H1 (cell line): ENCODE data around the gene QRICH2. TPM values are rescaled to one million over a fixed set of nuclear protein-coding genes. Genes with fewer than 3 reads are reported as not detected.

ENCODE experiments used
- CTCF ChIA-PET: fragments of 300-600 bp; sonication (Branson Sonifier 250); formaldehyde crosslinking; loops from one replicate; lab custom pipeline; 2021; ENCODE audit not compliant: partially characterized antibody; lab: Charles Lee
- POLR2A ChIA-PET: fragments of 300-600 bp; sonication (Branson Sonifier 250); formaldehyde crosslinking; loops from one replicate; lab custom pipeline; 2021; ENCODE audit warnings: inconsistent platforms; ENCODE audit not compliant: partially characterized antibody; lab: Charles Lee
- DNase-seq, 2 experiments: peaks; one replicate each; pipeline versions ENCODE4 v3.0.0 to v3.0.0-alpha.2; 2010 to 2022; ENCODE audit warnings: low spot score in 2 of 2, low read depth in 1 of 2, mixed read lengths in 1 of 2
- FAIRE-seq: peaks from 2 replicates; lab custom pipeline; 2011; peaks lifted over from hg19 to GRCh38; lab: Jason Lieb, UNC
- H2AFZ ChIP-seq: 2 replicates; pipeline ENCODE4 v1.8.1; 2012; ENCODE audit warnings: low read length, inconsistent platforms
- H2AK5ac ChIP-seq: 2 replicates; pipeline ENCODE4 v1.6.1; 2013; ENCODE audit warnings: low read depth, low read length
- H2BK120ac ChIP-seq: replicated peaks from 2 replicates; pipeline ENCODE3; 2013; ENCODE audit warnings: low read depth, low read length, inconsistent platforms
- H2BK12ac ChIP-seq: 2 replicates; pipeline ENCODE4 v1.6.1; 2013; ENCODE audit warnings: low read depth, low read length
- H2BK15ac ChIP-seq: 2 replicates; pipeline ENCODE4 v1.6.1; 2013; ENCODE audit warnings: low read length
- H2BK20ac ChIP-seq: 2 replicates; pipeline ENCODE4 v1.6.1; 2013; ENCODE audit warnings: low read length
- H2BK5ac ChIP-seq: 2 replicates; pipeline ENCODE4 v1.6.1; 2013; ENCODE audit warnings: low read depth, low read length
- H3K14ac ChIP-seq: 2 replicates; pipeline ENCODE4 v1.6.1; 2013; ENCODE audit warnings: inconsistent platforms; ENCODE audit not compliant: insufficient read length
- H3K18ac ChIP-seq: 2 replicates; pipeline ENCODE4 v1.6.1; 2013; ENCODE audit warnings: low read length; ENCODE audit errors: extremely low read depth
- H3K23ac ChIP-seq: 2 replicates; pipeline ENCODE4 v1.6.1; 2013; ENCODE audit warnings: inconsistent platforms; ENCODE audit not compliant: insufficient read length
- H3K23me2 ChIP-seq: 2 replicates; pipeline ENCODE4 v1.6.1; 2013; ENCODE audit warnings: low read depth, low read length
- H3K27ac ChIP-seq: 2 replicates; pipeline ENCODE4 v1.6.1; 2011; ENCODE audit warnings: low read depth, low read length, inconsistent platforms
- H3K27me3 ChIP-seq, 4 experiments: replicated peaks in 1 of 4; 1 replicate in 1 of 4; 2 replicates in 3 of 4; pipeline versions ENCODE4 v1.6.1 to v1.8.1; 2011 to 2013; ENCODE audit warnings: low read length in 3 of 4, mild to moderate bottlenecking in 3 of 4, inconsistent platforms in 2 of 4, mixed read lengths in 2 of 4, moderate library complexity in 1 of 4; ENCODE audit not compliant: control insufficient read depth in 3 of 4, insufficient read depth in 3 of 4; ENCODE audit errors: extremely low read depth in 1 of 4
- H3K36me3 ChIP-seq, 4 experiments: 2 replicates each; pipeline versions ENCODE4 v1.6.1 to v1.8.1; 2011 to 2013; ENCODE audit warnings: mild to moderate bottlenecking in 4 of 4, low read length in 3 of 4, moderate library complexity in 2 of 4, control low read depth in 1 of 4, inconsistent platforms in 1 of 4; ENCODE audit not compliant: insufficient read depth in 4 of 4, control insufficient read depth in 2 of 4
- H3K4ac ChIP-seq: replicated peaks from 2 replicates; pipeline ENCODE3; 2013; ENCODE audit warnings: low read length, low read depth, mixed read lengths, inconsistent platforms; ENCODE audit not compliant: insufficient read length
- H3K4me1 ChIP-seq, 4 experiments: replicated peaks in 1 of 4; 1 replicate in 1 of 4; 2 replicates in 3 of 4; pipeline versions ENCODE4 v1.6.1 to v1.8.1; 2011 to 2013; ENCODE audit warnings: low read length in 3 of 4, inconsistent platforms in 2 of 4, mixed read lengths in 1 of 4; ENCODE audit not compliant: insufficient read depth in 4 of 4, control insufficient read depth in 3 of 4
- H3K4me2 ChIP-seq, 2 experiments: 2 replicates each; pipeline versions ENCODE4 v1.6.1 to v1.8.1; 2011 to 2013; ENCODE audit warnings: low read depth in 2 of 2, low read length in 2 of 2, control low read depth in 1 of 2, inconsistent platforms in 1 of 2, mild to moderate bottlenecking in 1 of 2; ENCODE audit not compliant: insufficient read depth in 1 of 2
- H3K4me3 ChIP-seq, 4 experiments: fragments of 200-600, 300-600 bp in 1 of 4; sonication (generic), shearing (Covaris generic), sonication (Bioruptor Twin) in 1 of 4; 2 replicates each; pipeline versions ENCODE4 v1.5.1 to v1.8.1; 2011 to 2016; ENCODE audit warnings: low read length in 4 of 4, low read depth in 3 of 4, control low read depth in 2 of 4, inconsistent platforms in 2 of 4, mild to moderate bottlenecking in 2 of 4, mixed read lengths in 1 of 4, moderate library complexity in 1 of 4; ENCODE audit not compliant: insufficient read depth in 2 of 4; ENCODE audit errors: extremely low read depth in 1 of 4
- H3K56ac ChIP-seq: replicated peaks from 2 replicates; pipeline ENCODE3; 2013; ENCODE audit warnings: low read depth, mild to moderate bottlenecking, mixed read lengths, low read length, inconsistent platforms; ENCODE audit not compliant: insufficient read length
- H3K79me1 ChIP-seq: 2 replicates; pipeline ENCODE4 v1.6.1; 2013; ENCODE audit warnings: low read depth, low read length, control low read depth
- H3K79me2 ChIP-seq, 2 experiments: 2 replicates each; pipeline versions ENCODE4 v1.6.1 to v1.8.1; 2012 to 2013; ENCODE audit warnings: low read length in 2 of 2, mild to moderate bottlenecking in 2 of 2, inconsistent platforms in 1 of 2; ENCODE audit not compliant: insufficient read depth in 2 of 2, control insufficient read depth in 1 of 2
- H3K9ac ChIP-seq, 4 experiments: replicated peaks in 1 of 4; 1 replicate in 1 of 4; 2 replicates in 3 of 4; pipeline versions ENCODE4 v1.6.1 to v1.8.1; 2011 to 2013; ENCODE audit warnings: low read depth in 3 of 4, low read length in 3 of 4, control low read depth in 2 of 4, mild to moderate bottlenecking in 2 of 4, moderate library complexity in 2 of 4, inconsistent platforms in 1 of 4; ENCODE audit errors: extremely low read depth in 1 of 4
- H3K9me3 ChIP-seq, 2 experiments: 2 replicates each; pipeline versions ENCODE4 v1.6.1 to v1.8.1; 2012 to 2013; ENCODE audit warnings: mild to moderate bottlenecking in 2 of 2, moderate library complexity in 2 of 2, control low read depth in 1 of 2, inconsistent platforms in 1 of 2, low read depth in 1 of 2, low read length in 1 of 2, mixed read lengths in 1 of 2; ENCODE audit not compliant: insufficient read depth in 2 of 2
- H4K20me1 ChIP-seq, 2 experiments: replicated peaks in 1 of 2; 2 replicates each; pipeline versions ENCODE3 to v1.8.1; 2011 to 2013; ENCODE audit warnings: inconsistent platforms in 2 of 2, low read length in 2 of 2, mild to moderate bottlenecking in 1 of 2; ENCODE audit not compliant: insufficient read depth in 2 of 2, control insufficient read depth in 1 of 2
- H4K5ac ChIP-seq: 2 replicates; pipeline ENCODE4 v1.6.1; 2013; ENCODE audit warnings: low read length, low read depth, mixed read lengths, inconsistent platforms; ENCODE audit not compliant: insufficient read length
- H4K8ac ChIP-seq: 2 replicates; pipeline ENCODE4 v1.8.0; 2013; ENCODE audit warnings: mild to moderate bottlenecking, moderate library complexity, low read length, inconsistent platforms; ENCODE audit not compliant: insufficient read depth; ENCODE audit errors: extremely low read depth
- H4K91ac ChIP-seq: replicated peaks from 2 replicates; pipeline ENCODE3; 2013; ENCODE audit warnings: low read length, mixed read lengths, inconsistent platforms; ENCODE audit not compliant: insufficient read length
- BACH1 ChIP-seq: IDR thresholded peaks from 2 replicates; pipeline ENCODE4 v1.6.1; 2012; ENCODE audit warnings: low read length, improper control_type of control experiment
- BCL11A ChIP-seq, 2 experiments: IDR thresholded peaks; one replicate each; pipeline ENCODE4 v1.6.1; 2011; ENCODE audit warnings: low read depth in 2 of 2, low read length in 2 of 2, mild to moderate bottlenecking in 2 of 2
- EGR1 ChIP-seq: IDR thresholded peaks from 2 replicates; pipeline ENCODE4 v1.6.1; 2011; ENCODE audit warnings: low read depth, low read length, borderline replicate concordance
- RAD21 ChIP-seq, 2 experiments: IDR thresholded peaks in 1 of 2; conservative IDR thresholded peaks in 1 of 2; 2 replicates each; pipeline ENCODE4 v1.6.1; 2011; ENCODE audit warnings: low read depth in 2 of 2, low read length in 2 of 2, improper control_type of control experiment in 1 of 2, inconsistent platforms in 1 of 2, mild to moderate bottlenecking in 1 of 2, moderate library complexity in 1 of 2
- ZNF274 ChIP-seq: IDR thresholded peaks from 2 replicates; pipeline ENCODE4 v1.7.0; 2012; ENCODE audit warnings: low read length, borderline replicate concordance; ENCODE audit errors: extremely low read depth
- WGBS, 2 experiments: shearing (Covaris generic) in 1 of 2; methylation state at CpG; one replicate each; pipeline versions ENCODE4 v1.1.6 to v1.1.7; 2013 to 2015; ENCODE audit warnings: low lambda C conversion rate in 2 of 2, mixed read lengths in 2 of 2, inconsistent platforms in 1 of 2, low coverage in 1 of 2, missing lambda C conversion rate in 1 of 2; ENCODE audit not compliant: insufficient replicate concordance in 2 of 2, insufficient coverage in 1 of 2, insufficient read length in 1 of 2; ENCODE audit errors: extremely low coverage in 1 of 2, missing lambda C conversion rate in 1 of 2; 5-methylcytosine and 5-hydroxymethylcytosine counted together
- polyA plus RNA-seq, 7 experiments: library from polyadenylated mRNA; depleted of rRNA in 3 of 7; stranded (reverse) in 5 of 7; unstranded in 2 of 7; fragments of >200 nt in 5 of 7; fragments of 200-250 nt in 2 of 7; gene quantifications; 1 replicate in 5 of 7; 2 replicates in 1 of 7; 4 replicates in 1 of 7; pipeline versions ENCODE4 v1.2.1 to v1.2.3, GENCODE V29; 2011 to 2013; ENCODE audit warnings: missing spikeins in 2 of 7, mixed read lengths in 2 of 7
- total RNA-seq: library from RNA; stranded (reverse); fragmentation: NEBNext Ultra II Directional; extraction: Animal tissue kit (Norgen Biotek cat#: 25700); gene quantifications from 2 replicates; pipeline ENCODE4 v1.2.1, GENCODE V29; 2021

Gene QRICH2
- total and polyA plus RNA-seq, 2 of the 8 experiments (the other 6 are each of a cell fraction or from before 2014, with no cell fraction given), result 2.8 to 3.8 TPM

DNA sequence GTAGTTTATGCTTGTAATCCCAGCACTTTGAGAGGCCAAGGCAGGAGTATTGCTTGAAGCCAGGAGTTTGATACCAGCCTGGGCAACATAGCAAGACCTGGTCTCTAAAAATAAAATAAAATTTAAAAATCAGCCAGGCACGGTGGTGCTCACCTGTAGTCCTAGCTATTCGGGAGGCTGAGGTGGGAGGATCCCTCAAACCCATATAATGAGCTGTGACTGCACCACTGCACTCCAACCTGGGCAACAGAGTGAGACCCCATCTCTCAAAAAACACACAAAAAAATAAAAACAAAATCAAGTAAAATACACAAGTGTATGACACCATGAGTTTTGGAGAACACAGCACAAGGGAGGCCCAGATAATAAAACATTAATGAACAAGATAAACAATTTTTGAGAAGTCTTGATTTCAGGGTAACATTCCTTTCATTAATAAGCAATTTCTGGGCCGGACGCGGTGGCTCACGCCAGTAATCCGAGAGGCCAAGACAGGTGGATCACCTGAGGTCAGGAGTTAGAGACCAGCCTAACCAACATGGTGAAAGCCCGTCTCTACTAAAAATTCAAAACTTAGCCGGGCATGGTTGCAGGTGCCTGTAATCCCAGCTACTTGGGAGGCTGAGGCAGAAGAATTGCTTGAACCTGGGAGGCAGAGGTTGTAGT is 27.8 kb upstream of the QRICH2 start:
- Histone ChIP-seq H3K23me2 (no peaks in the 10 kb centered on the region), H3K4ac (no peak overlapping the region), H3K27ac (no peak overlapping the region), H2BK12ac (no peak overlapping the region), H2BK5ac (no peak overlapping the region), H4K5ac (no peak overlapping the region), H3K14ac (no peak overlapping the region), H2AFZ (no peak overlapping the region), H3K9me3 (no peaks in the 10 kb centered on the region), H4K91ac (no peak overlapping the region), H2BK120ac (no peak overlapping the region), H3K79me1 (peaks cover 4% of the 10 kb centered on the region; the same call in 1 of the 2 replicates), H3K23ac (no peak overlapping the region), H3K36me3 (peaks cover 0 to 6% (median 0%) of the 10 kb centered on the region in 4 experiments; a peak in 1 of 8 replicates), H2BK15ac (no peak overlapping the region), H3K79me2 (no peaks in the 10 kb centered on the region; a peak in 1 of 4 replicates), H2AK5ac (no peak overlapping the region), H3K4me1 (no peaks in the 10 kb centered on the region), H3K9ac (no peak overlapping the region), H3K4me3 (no peak overlapping the region), H4K8ac (no peak overlapping the region), H3K56ac (no peak overlapping the region)
- CTCF ChIA-PET, result interaction anchor here (0.5 to 6.3 kb wide), 4 partner anchors 28 to 168 kb away, joined by 3 to 32 read pairs (median 4); partner anchors contain the start of gene QRICH2
- DNase-seq, result no peak
- TF ChIP-seq EGR1 (no peak), RAD21 (IDR thresholded peaks at IDR 0.05 in 1 of 2, conservative IDR thresholded peaks at IDR 0.05 in 1 of 2; ENCODE audit: low read depth in 2 of 2, low read length in 2 of 2) (no peak), BACH1 (no peak), BCL11A (IDR thresholded peaks at IDR 0.05; ENCODE audit: low read depth in 2 of 2, low read length in 2 of 2) (no peak), ZNF274 (no peak)
- TF ChIP-seq, all 59 proteins: peak for 0
- POLR2A ChIA-PET, result no interaction called here
- Histone ChIP-seq H3K4me2 (no peak overlapping the region), H2BK20ac (no peak overlapping the region), H4K20me1 (peaks cover 0 to 5% of the 10 kb centered on the region in 2 experiments), H3K18ac (no peak overlapping the region), H3K27me3 (no peaks in the 10 kb centered on the region)
- 96% methylated on average over 9 of the region's 9 CpGs; no CpG with 5 or more reads in 1 of the 2 experiments for WGBS, 2 experiments
- no peak for FAIRE-seq
